Cardiac septum (tissue), 1 donor: ENCODE data around the gene MPV17L2. TPM values are rescaled to one million over a fixed set of nuclear protein-coding genes. Genes with fewer than 3 reads are reported as not detected.
"Not testable (repeated sequence)": the region's sequence is repeated elsewhere in the genome, so short reads cannot be mapped to it uniquely, and the experiment has no call there.

Experiments used
- DNase-seq: peaks from one replicate; pipeline ENCODE4 v3.0.0-alpha.2; 2020; ENCODE audit warnings: low spot score
- intact Hi-C: fragments of 100-400 bp; cut with DNase I; formaldehyde crosslinking; loops from one replicate; pipeline ENCODE4 v1.14.0; 2022
- total RNA-seq: library from RNA; stranded (reverse); fragmentation: NEBNext Ultra II Directional; extraction: Animal tissue kit (Norgen Biotek cat#: 25700); gene quantifications from one replicate; pipeline ENCODE4 v1.2.1, GENCODE V29; 2021
- donor health status: DM: no; HTN: no; CAD: no.

The MPV17L2 gene
- total RNA-seq, 1 donor from 2014 or later: 14.6 TPM

DNA sequence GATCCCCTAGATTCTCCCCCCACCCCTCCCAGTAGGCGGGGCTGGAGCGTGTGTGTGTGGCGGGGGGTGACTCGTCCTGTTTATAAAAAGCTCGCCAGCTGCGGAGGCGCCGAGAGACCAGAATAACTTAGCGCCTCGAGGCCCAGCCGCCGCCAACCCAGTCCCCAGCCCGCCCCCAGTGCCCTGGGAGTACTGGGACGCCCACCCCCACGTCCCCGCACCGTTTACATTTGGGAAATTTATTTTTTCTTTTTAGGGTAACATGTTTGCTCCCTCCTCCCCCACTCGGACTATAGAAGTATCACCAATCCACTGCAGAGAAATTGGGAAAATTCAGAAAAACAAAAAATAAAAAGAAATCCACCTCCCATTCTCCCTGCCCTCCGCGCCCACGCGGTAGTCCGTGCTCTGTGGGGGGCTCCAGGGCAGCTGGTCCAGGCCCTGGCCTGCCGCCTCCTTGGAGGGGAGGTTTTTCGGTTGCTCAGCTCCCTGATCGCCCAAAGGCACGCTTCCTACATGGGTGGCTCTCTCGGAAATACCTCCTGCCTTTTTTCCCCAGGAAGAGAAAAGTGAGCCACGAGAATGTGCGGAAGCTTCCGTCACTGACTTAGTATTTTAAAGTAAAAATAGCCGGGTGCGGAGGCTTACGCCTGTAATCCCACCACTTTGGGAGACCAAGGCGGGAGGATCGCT is 12.3 kb downstream of the MPV17L2 start:
- DNase-seq: peak; percentile 94
- intact Hi-C loops: loop anchor here (2.0 to 10.0 kb wide), 3 partner anchors 47 to 209 kb away; partner anchors contain the start of gene SSBP4

DNA sequence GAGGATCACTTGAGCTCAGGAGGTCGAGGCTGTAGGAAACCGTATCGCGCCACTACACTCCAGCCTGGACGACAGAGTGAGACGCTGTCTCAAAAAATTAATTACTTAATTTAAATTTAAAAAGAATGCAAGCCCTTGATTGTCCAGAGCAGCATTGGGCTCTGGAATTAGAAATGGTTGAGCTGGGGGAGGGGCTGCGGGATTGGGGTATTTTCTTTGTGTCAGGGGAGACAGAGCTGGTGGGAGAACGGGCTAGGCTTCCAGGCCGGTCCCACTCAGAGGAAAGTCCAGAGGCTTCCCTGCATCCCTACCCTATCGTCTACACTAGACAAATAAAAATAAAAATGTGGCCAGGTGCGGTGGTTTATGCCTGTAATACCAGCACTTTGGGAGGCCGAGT is 13.0 kb downstream of the MPV17L2 start:
- intact Hi-C loops: loop anchor here (5.0 to 10.0 kb wide), 2 partner anchors 46 to 209 kb away; partner anchors contain the start of gene SSBP4
- no peak for DNase-seq

DNA sequence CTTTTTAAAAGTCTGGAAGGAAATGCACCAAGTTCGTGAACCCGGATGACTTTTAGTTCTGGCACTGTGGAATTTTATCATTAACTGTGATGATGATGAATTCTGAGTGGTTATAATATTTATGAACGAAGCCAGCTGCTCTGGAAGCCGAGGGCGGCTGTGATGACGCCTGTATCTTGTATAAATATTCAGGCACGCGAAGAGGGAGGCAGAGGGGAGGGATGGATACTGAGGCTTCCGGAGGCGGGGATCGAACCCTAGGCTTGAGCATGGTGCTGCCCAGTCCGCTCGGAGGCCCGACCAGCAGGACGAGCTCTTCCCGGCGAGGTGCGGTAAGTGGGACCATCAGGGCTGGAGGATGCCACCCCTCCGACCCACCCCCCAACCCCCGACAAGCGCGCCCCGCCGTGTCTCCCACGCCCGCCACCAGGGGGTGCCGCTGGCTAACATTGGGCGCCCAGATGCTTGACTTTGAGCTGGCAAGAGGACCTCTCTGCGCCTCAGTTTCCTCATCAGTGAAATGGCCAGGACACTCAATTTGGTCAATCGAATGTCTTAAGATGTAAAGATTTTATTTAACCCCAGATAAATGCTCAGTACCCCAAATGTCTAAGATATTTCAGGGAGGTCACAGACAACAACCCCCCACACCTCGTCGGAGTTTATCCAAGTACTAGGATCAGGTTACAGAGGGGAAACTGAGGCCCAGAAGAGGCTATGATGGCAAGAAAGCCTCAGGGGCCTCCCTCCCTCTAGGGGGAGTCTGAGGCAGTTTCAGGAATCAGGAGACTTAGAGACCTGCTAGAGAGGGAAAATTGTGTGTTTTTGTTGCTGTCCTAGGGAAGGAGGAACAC is 15.3 kb downstream of the MPV17L2 start:
- DNase-seq: peak; percentile 76

DNA sequence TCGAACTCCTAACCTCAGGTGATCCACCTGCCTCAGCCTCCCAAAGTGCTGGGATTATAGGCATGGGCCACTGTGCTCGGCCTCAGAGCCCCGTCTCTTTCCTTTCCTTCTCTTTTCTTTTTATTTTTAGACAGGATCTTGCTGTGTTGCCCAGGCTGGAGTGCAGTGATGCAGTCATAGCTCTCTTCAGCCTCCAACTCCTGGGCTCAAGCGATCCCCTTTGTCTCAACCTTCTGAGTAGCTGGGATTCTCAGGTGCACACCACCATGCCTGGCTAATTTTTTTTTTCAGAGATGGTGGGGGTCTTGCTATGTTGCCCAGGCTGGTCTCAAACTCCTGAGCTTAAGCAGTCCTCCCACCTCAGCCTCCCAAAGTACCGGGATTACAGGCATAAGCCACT is 16.9 kb downstream of the MPV17L2 start:
- intact Hi-C loops: loop anchor here (5.0 to 10.0 kb wide), 2 partner anchors 42 to 205 kb away; partner anchors contain the start of gene SSBP4
- not testable (repeated sequence) for DNase-seq

More for the DNA sequence above, 15.3 kb downstream of the MPV17L2 start:
- intact Hi-C loops: loop anchor here (5.0 to 10.0 kb wide), 2 partner anchors 44 to 206 kb away; partner anchors contain the start of gene SSBP4

DNA sequence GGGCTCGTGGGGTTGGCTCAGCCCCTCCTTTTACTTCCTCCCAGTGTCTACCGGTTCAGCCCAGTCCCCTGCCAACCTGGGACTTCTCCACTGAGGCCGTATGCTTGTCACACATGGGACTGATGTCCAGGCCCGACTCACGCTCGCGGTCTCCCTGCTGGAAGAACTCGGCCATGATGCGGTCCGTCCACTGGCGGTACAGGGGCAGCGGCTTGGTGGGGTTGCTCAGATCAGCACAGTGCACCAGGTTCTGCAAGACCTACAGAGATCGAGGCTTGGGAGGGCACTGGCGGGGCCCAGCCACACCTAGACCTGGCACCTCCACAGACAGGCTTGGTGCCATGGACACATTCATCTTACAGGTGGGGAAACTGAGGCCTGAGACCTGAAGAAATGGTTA is 18.7 kb downstream of the MPV17L2 start:
- no peak for DNase-seq

DNA sequence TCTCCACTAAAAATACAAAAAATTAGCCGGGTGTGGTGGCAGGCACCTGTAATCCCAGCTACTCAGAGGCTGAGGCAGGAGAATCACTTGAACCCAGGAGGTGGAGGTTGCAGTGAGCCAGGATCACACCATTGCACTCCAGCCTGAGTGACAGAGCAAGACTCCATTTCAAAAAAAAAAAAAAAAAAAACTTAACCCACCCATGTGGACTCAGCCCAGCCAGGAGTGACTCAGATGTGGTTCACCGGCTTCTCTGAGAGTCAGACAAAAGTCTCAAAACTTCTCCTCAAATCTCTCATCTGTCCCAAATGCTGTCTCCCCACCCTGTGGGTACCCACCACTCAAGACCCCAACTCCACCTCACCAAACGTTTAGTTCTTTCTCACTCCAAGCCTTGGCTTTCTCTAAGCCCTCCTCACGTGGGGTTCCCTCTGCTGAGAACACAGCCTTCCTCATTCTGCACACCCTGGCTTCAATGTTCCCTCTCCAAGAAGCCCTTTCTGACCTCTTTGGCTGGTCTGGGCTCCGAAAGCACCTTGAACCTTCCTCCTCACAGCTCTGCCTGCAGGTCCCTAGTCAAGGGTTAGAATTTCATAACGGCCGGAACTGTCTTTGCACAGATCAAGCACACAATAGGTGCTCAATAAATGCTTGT is 21.9 kb downstream of the MPV17L2 start:
- DNase-seq: no peak
- intact Hi-C loops: no loop called here

More for the DNA sequence above, 18.7 kb downstream of the MPV17L2 start:
- intact Hi-C loops: no loop called here

DNA sequence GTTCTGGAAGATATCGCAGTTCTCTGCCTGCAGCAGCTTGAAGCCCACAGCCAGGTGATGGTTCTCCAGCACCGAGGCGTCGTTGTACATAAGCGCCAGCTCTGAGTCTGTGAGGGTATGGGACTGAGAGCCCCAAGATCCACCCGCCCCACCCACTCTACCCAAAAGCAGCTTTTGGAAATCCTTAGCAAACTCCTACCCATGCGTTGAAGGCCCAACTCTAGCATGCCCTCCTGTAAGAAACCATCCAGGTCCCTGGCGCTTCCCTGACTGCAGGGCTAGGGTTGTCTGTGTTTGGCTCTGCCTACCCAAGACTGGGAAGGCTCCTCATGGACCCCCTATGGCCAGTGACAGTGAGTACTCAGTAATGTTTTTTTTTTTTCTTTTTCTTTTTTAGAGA is 23.8 kb downstream of the MPV17L2 start:
- no peak for DNase-seq
- intact Hi-C loops: no loop called here

DNA sequence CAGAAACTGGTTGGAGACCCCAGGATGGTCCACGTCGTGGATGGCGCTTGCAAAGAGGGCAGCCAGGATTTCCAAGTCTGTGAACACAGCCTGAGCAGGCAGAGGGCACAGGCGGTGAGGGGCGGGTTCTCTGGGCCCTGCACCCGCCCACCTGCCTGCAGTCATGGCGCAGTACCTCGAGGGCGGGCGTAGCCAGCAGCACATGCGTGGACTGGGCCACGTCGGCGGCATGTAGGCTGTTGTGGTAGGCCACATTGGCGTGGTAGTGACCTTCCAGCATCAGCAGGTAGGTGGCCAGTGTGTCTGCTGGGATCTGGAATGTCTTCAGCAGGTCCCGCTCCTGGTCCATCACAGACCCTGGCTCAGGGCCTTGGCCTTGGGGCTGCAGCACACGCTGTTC is 25.1 kb downstream of the MPV17L2 start:
- DNase-seq: no peak
- intact Hi-C loops: no loop called here

DNA sequence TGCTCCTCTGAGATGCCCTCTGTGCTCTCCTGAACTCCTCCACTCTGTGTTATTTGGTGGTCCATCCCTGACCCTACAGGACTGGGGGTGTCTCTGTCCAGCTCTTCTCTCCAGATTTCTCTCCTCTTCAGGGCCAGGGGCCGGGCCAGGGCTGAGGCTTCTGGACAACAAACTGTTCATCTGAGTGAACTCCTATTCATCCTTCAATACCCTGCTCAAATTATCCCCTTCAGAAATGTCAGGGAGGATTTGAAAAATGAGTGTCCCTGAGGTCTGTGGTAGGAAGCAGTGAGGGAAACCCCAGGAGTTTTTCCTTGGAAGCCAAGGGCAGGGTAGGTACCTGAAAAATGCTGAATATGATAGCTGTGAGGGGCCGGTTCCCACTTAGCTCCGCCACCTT is 25.6 kb downstream of the MPV17L2 start:
- intact Hi-C loops: no loop called here

DNA sequence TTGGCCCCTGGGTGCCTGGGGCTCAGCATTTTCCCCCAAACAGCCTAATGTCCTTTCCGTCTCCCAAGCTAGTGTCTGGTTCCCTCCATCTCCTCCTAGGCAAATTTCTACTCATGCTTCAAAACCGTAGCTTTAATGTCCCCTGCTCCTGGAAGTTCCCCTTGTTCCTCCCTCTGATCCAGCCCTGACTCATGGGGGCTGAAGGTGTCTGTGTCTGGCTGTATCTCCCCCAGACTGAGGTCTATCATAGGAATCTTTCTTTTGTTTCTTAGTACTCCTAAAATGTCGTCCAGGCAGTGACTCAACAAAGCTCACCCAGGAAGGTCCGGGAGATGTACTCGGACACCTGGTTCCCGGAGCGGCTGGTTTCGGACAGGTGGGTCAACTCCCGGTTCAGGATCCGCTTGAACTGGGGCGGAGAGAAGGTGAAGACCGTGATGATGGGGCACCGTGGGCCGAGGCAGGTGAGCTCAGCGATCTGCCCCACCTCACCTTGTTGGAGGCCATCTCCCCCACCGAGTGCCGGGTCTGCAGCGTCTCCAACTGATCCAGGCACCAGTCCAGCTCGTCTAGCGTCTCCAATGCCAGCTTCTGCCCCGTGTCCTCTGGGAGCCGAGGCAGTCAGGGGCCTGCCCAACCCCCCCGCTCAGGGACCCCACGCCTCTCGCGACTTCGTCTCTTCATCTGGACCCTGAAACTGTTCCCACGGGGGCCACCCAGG is 27.1 kb downstream of the MPV17L2 start:
- no peak for DNase-seq
- intact Hi-C loops: no loop called here

More for the DNA sequence above, 25.6 kb downstream of the MPV17L2 start:
- DNase-seq: no peak

DNA sequence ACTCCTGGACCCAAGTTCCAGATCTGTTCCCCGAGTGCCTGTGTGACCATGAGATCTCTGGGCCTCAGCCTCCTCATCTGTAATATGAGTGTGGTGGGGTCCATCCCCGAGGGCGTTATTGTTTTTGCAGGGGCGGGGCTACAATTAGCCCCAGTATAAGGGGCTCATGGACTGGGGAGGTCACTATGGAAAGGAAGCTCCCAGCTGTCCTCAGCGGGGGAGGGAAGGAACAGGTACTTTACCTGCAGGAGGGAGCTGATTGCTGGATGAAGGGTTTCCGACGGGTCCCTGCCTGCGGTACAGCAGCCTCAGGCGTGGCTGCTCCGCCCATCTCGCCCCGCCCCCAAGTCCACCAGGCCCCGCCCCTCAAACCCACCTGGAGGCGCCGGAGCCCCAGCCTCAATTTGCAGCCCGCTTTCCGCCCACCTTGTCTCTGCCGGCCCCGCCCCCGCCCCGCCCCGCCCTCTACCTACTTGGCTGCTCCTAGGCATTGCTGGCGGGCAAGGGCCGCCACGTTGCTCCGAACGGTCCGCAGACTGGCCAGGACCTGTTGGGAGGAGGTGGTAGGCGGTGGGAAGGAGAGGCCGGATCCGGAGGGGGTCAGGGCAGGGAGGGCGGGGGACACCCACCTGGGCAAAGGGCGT is 27.7 kb downstream of the MPV17L2 start:
- no peak for DNase-seq
- intact Hi-C loops: no loop called here

DNA sequence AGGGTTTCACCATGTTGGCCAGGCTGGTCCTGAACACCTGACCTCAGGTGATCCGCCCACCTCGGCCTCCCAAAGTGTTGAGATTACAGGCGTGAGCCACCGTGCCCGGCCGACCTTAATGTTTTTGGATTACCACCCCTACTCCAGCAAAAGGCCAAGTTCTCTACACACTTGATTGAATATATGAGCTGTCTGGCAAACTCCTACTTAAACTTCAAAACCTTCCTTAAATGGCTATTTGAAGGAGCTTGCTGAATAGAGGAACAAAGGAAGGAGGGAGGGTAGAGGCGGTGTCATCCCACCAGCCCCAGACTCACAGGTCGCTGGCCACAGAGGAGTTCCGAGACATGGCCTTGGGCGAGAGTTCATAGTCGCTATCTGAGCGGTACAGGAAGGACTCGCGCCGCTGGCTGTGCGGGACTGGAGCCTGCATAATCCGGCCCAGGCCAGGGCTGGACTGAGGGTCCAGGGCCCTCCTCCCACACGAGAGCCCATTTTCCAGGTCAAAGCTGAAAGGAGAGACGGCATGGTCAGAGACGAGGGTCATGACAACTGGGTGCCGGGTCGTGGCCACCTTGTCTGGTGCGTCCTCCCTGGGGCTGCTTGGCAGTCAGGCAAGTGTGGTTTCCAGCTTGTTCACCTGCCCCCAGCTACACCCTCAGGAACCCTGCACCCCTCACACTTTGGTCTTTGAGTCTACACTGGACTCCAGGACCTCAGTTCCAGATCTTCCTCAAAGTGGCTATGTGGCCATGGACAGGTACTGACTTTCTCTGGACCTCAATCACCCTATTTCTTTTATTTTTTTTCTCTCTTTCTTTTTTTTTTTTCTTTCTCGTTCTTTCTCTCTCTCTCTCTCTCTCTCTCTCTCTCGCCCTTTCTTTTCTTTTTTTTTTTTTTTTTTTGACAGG is 29.1 kb downstream of the MPV17L2 start:
- DNase-seq: no peak
- intact Hi-C loops: no loop called here

DNA sequence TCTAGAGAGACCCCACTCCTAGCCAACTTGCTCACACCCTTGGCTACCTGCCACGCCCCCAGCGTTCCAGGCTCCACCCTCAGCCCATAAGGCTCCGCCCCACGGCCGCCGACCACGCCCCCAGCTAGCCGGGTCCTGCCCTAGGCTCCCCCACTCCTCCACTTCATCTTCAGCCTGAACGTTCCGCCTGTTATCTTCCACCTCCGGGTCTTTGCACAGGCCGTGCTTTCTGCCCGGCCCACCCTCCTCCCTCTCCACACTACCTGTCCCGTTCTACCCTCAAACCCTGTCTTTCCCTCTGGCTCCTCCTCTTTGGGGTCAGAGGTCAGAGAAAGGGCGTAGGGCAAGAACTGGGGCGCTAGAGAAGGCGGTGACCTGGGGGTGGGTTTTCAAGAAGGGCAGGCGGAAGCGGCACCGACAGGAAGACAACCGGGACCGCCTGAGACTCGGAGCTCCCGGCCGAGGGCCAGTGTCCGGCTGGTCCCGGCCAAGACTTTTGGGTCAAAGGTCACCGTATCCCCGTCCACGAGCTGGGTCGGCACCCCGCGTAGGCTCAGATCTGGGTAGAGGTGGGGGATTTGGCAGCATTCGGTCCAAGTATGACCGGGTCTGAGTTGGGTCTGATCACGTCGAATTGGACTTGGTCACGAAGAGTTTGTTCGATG is 31.0 kb downstream of the MPV17L2 start:
- no peak for DNase-seq
- intact Hi-C loops: no loop called here

DNA sequence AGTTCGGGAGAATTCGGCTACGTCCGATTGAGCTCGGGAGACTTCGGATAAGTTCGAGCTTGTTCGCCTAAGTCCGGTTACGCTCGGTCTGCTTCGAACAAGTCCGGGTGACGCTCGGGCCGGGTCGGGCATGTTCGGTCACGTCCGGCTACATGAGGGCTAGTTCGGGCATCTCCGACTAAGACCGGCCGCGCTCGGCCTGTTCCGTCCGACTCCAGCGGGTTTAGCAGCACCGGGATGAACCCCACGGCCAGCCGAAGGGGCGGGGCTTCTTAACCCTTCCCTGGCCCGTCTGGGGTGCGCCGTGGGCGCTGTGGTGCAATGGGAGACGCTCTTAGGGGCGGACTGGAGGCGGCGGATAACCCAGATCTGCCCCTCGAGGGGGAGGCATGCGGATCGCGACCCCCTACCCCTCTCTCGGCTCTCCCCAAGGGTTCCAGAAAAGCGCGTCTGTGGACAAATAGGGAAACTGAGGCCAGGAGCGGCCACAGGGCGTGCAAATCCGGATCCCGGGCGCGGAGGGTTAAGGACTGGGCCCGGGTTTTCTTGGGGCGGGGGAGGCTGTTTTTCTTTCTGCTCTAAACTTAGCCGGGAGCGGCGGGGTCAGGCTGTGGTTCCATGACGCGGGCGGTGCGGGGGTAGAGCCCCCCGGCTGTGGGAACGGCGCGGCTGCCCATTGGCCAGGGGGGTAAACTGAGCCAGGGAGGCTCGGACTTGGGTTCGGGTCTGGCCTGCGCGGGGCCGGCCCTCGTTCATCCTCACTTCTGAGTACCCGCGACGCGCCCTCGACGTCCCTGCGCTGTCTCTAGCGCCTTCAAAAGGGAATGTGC is 31.7 kb downstream of the MPV17L2 start:
- intact Hi-C loops: no loop called here
- DNase-seq: peak; percentile 96

DNA sequence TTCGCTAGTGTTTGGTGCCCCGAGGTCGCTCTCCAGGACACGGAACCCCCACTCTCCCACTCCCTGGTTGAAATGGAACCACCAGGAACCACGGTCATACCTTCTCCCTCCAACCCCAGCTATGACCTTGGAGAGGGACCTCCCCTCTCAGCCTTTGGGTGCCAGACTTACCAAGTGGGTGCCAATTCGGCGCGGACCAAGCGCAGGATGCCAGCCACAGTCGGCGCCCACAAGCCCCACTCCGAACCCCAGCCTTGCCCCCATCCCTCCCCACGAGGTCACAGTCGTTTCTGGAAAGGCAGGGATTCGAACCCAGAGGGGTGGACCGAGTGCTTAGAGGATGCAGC is 32.3 kb downstream of the MPV17L2 start:
- intact Hi-C loops: no loop called here

DNA sequence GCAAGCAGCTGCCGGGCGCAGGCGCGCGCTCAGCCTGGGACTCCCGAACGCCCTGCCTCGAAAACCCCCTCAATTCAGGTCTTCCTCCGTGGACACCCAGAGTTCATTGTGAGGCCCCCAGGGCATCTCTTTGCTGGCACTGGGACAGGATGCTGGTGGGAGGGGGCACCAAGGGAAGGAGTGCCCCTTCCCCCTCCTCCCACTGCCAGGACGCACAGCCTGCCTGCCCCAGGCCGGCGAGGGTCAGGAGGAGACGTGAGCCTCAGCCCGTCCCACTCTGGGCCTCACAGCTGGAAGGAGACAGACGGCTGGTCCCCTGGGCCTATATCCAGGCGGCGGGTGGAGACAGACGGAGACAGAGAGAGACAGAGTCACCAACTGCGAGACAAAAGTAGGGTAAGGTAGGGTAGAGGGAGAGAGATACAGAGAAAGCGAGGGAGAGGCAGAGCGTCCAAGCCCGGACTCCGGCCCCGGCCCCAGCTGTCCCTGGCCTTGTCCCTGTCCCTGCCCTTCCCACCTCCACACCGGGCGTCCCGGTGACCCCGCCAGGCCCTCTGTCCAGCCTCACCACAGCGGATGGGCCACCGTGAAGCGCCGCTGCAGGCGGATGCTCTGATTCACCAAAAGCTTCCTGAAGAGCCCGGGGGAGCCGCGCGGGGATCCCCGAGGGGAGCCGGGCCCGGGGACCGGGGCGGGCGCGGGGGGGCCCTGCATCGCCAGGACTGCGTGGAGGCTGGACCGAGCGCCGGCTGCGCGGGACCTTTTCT is 32.9 kb downstream of the MPV17L2 start, which contains the start of gene PDE4C:
Gene PDE4C (minus strand): TSS at position 737 of the 767 bp plus-strand sequence. CDS start 23 bp downstream, at position 714.
- intact Hi-C loops: no loop called here
- no peak for DNase-seq

More for the DNA sequence above, 32.3 kb downstream of the MPV17L2 start:
- DNase-seq: no peak
